NCI-H82 treated with DMSO at 0.1 percent for 48 hours (cell line): ENCODE data around the gene CLNK.
A peak's percentile ranks its signal among the peaks of the same experiment; 100 is the strongest.

Experiments
- DNase-seq: peaks from one replicate; lab custom pipeline; 2025; ENCODE audit not compliant: unreplicated experiment; lab: John Stamatoyannopoulos, UW

The CLNK gene

DNA sequence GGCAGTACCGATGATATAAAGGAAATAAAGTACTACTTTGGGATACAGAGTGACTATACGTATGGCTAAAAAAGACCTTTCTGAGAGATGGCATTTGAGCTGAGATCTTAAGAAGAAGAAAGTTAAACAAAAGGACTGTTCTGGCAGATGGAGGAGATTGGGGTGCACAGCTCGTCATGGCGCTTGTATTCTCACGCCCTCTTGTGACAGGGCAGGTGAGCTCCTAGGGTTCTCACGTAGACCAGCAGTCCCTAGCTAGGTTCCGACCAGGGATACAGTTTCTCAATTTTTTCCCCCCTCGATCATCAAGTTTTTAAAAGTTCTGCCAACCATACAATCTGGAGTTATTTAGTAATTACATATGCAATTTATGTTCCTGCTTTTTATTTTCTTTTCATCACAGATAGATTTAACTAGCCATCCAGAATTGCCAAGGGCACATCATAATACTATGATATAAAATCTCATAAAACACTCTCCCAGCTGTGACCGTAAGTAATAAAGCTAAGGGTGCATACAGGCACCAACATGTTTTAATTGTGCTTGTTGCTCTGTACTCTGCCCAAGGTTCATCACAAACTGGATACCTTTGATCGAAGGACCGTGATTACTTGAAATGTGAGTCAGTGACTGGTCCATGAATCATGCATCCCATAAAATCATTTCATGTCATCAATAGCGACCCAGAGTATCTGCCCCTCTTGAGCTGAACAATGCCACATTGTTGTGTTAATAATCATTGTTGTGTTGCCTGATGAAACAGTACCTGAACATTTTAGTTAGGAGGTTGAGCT lies 157.9 kb downstream of the CLNK start:
- DNase-seq: no peak

DNA sequence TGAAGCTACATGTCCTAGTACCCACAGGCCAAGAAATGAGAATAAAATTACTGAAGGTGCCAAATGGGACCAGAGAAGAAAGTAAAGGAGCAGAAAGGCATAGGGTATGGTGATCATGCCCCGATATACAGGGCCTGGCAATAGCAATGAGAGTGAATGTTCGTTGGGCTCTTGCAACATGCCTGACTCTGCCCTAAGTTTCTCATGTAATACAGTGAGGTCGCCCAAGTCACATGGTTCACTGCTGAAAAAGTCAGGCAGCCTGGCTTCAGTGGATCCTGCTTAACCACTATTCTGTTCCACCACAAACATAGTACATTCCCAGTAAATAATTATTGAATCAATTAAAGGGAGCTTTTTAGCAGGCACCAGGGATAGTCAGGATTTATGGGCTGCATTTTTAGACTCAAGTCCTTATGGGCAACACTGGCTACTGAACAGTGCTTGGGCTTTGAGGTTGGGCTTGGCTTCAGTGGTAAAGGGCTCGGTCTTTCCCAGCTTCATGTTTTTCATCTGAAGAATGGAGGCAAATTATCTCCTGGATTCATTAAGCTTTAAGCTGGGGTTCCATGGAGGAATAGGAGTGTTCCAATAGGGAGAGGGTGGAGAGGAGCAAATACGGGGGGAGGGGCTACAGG lies 160.3 kb downstream of the CLNK start:
- no peak for DNase-seq

DNA sequence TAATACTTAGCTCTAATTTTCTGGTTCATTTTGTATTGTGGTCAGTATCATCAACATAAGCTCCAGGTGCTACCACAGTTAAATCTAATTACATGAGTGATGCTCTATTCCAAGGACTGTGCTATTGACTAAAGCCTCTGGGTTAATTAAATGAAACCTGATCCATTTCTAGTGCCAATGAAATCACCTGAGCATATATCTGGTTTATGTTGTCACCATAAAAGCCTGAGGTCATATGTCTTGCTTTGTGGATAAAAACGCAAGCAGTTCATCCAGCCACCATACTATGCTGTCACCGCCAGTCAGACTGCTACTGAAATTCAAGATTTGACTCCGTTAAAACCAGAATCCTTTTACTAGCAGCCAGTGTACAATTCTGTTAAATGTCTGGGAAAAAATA lies 163.1 kb downstream of the CLNK start:
- DNase-seq: peak; percentile 58

DNA sequence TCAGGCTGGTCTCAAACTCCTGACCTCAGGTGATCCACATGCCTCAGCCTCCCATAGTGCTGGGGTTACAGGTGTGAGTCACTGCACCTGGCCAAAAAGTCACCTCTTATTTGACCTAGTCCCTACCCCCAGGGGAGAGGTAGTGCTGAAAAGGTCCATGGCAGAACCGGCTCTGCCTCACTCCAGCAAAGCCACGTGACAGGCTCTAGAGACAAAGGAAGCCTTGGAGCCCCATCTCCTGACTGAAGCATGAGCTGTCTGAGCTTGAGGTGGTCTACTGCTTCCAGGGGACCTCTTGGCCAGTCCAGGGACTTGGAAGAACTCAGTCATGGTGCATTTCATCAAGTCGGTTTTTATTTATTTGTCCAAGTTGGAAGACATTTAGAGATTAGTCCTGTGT lies 174.8 kb downstream of the CLNK start:
- no peak for DNase-seq

DNA sequence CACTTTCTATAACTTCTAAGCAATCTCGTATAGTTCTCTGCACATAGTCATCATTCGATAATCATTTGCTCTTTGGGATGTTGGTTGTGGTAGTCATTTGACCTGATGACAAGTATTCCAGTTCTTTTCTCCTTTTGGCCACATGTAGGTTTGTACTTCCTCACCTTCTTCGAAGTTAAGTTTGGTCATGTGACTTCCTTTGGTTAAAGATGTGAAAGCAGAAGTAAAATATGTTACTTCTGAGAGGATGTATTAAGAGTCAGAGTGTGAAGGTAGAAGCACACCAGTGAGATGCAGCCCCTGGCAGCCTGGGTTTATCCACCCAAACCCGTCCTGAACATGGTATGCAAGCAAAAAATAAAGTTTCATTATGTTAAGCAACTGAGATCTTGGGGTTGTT lies 178.5 kb downstream of the CLNK start:
- DNase-seq: no peak

DNA sequence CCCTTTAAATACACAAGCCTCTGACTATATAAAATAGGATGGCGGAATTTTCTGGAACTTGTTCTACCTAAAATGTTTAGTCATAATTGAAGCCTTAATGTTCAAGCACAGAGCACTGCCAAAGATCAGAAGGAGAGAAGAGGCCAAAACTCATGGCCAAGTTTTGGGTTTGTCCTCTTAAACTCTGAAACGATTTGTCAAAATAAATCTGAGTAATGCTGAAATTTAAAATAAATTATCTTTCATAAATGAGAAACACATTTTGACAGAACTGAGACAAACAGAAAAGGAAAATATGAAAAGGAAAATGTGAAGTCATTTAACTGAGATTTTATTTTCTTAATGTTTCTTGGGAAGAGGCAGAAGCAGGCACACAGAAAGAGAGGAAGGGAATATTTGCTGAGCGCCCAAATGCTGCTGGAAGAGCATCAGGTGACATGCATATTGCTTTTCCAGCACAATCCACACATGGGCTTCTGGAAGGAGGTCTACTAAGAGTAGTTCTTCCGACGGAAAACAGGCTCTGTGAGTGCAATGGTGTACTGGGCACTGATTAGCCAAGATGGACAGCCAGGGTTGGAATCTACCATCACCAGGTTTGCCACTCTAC lies 179.9 kb downstream of the CLNK start:
- DNase-seq: no peak

DNA sequence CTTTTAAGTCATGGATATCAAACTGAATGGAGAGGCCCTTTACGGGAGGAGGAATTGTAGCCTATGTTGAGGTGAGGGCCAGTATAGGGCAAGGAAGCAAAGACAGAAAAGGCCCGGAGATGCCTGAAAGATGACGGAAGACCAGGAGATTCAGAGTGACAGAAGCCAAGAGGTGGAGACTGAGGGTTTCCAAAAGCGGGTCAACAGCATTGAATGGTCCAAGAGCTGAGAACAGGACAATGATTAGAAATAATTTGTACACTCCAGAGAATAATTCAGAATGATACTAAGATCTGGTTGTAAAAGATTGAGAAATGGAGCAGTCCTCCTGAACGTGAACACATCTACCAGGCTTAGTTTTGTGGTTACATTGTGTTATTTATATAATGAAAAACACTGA lies 181.9 kb downstream of the CLNK start:
- DNase-seq: no peak

DNA sequence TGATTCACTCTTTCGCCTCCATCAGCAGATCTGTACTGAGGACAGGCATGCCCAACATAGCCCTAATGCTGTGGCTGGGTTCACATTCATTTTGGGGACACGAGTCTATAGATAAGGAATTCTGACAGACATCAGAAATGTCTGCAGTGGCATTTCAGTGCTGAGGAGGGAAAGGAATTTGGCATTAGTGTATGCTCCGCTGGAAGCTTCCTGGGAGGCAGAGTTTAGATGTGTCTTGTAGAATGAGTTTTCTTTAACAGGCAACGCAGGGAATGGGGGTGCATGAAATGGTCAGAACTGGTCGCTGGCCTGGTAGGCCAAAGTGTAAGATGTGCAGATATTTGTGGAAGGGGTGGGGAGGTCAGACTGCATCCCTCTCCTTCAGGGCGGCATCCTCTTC lies 183.8 kb downstream of the CLNK start:
- DNase-seq: no peak

DNA sequence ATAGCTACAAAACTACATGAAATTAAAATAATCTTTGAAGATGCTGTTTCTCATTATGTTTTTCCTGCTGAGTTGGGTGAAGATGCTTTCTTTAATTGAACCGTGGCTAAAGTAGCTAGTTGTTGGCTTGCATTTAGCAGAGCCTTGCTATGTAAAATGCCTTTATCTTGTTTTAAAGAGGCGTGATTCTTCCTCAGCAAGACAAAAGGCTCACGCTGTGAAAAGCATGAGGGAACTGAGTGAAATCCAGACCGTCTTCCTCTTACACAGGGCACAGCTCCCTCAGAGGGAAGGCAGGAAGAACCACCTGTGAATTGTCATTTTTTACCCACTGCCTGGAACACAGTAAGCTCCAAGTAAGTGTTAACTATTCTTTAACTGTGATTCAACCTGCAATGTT lies 188.4 kb downstream of the CLNK start:
- no peak for DNase-seq

DNA sequence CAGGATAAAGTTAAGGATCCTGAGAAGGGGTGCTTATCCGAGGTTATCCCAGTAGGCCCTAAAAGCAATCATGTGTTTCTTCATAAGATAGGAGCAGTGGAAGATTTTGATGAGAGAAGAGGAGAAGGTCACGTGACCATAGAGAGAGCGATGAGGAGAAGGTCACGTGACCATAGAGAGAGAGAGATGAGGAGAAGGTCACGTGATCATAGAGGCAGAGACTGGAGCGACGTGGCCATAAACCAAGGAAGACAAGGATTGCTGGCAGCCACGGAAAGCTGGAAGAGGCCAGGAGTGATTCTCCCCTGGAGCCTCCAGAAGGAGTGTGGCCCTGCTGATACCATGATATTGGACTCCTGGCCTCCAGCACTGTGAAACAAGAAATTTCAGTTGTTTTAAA lies 188.9 kb downstream of the CLNK start:
- no peak for DNase-seq

DNA sequence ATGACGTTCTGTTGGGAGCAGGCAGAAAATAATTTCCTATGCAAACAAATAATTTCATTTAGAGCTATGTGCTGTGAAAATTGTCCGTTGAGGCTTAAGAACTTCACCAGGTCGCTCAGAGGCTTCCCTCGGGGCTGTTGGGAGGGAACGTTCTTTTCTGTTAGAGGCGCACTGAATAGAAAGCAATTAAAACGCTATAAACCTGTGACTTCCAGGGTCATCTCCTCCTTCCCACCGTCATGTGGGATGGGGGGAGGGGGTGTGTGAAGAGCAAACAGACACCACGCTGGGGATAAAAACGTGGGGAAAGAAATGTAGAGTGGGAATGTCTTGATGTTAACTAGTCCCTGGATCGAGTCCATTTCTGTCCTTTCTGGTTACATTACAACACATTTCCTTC lies 192.1 kb downstream of the CLNK start:
- DNase-seq: no peak

DNA sequence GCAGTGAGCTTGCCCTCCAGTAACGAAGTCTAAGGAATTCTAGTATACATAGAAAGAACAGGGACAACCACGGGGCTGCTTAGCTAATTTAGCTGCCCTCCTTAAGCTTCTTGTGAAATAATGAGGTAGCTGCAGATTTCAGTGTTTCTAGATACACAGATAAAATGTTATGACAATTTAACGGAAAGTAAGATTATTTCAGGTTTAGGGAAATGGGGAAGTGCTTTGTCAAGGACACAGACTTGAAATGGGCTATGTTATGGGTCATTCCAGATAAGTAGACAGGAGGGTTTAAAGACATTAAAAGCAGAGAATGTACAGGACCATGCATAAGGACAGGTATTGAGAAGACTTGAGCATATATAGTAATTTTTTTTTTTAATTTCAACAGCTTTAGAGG lies 193.2 kb downstream of the CLNK start:
- no peak for DNase-seq

DNA sequence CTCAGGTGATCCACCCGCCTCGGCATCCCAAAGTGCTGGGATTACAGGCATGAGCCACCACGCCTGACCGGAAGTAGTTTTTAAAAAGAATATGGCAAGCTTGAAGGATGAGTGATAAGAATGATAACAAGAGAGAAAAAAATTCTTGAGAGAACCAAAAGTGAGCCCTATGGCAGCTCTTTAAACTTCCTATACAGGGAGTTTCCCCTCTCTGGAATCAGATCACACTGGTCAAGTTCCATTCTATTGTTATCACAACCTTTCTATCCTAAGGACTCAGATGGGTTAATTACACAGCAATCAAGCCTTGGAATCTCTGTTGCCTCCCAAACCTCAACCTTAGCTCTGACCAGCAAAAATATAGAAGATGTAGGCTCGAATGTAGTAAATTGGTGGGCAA lies 193.6 kb downstream of the CLNK start:
- no peak for DNase-seq

DNA sequence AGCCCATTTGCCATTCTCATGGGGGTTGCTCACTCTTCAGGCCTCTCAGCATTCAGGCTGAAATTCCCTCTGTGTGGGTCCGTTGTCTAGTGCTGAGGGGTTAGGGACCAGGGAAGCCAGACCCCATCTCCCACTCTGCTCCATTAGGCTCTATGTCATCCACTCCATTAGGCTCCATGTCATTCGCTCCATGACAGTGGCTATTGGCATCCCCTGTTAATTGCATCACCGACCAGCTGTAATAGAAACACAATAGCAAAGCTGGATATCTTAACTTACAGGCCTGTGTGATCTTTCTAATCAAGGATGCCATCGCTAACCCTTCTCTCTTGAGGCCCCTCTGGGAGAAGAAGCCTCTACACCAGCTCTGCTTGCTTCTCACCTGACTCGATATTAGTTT lies 201.7 kb downstream of the CLNK start:
- DNase-seq: no peak

DNA sequence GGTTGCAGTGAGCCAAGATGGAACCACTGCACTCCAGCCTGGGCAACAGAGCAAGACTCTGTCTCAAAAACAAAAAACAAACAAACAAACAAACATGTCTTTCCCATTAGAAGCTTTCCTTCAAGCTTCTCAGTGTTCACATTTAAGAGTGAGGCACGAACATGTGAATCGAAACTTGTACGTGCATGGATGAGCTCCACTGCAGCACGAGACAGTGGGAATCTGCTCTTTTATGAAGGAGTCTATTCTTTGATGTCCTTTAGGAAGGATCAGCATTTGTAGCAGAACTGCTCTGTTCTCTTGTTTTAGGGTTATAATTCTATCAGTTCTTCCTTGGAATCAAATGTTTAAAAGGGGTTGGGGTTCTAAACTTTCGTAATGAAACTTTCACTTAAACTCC lies 204.0 kb downstream of the CLNK start:
- no peak for DNase-seq

DNA sequence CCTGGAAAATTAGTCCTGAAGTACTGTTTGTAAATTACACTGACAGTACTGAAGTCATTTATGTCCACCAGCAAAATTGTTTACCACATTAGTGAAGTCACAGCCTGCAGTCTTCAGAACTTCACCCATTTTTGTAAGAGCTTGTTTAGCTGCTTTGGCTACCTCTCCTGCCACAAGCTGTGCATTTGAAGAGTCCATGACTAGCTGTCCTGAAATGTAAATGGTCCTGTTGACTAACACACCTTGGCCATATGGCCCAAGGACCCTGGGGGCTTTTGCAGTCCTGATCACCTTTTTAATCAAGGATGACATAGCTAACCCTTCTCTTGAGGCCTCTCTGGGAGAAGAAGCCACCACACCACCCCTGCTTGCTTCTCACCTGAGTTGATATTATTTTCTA lies 205.9 kb downstream of the CLNK start:
- no peak for DNase-seq

DNA sequence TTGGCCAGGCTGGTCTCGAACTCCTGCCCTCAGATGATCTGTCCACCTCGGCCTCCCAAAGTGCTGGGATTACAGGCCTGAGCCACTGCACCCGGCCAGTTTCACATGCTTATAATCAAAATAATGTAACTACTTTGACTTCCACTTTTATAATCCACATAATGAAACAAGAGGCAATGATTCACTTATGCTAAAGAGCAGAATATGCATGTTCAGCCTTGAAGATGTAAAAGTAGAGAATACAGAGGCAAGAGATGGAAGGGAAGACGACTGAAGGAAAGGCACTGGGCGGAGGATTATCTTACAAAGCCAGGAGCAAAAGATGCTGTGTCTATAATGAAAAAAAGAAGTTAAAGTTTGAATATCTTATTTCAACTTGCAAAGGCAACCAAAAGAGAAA lies 214.1 kb downstream of the CLNK start:
- DNase-seq: no peak

DNA sequence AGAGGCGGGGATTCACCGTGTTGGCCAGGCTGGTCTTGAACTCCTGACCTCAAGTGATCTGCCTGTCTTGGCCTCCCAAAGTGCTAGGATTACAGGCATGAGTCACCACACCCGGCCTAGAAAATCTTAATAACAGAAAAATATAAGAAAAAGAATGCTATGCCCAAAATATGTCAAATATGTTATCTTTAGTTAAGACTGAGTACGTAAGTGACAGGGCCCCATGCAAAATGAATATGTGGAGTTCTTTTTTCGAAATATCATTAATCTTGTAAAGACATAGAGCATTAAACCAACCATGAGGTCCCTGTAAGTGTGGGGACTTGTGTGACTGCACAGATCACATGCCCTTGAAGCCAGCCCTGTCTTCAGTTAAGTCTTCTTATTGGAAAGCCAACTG lies 218.4 kb downstream of the CLNK start:
- no peak for DNase-seq

DNA sequence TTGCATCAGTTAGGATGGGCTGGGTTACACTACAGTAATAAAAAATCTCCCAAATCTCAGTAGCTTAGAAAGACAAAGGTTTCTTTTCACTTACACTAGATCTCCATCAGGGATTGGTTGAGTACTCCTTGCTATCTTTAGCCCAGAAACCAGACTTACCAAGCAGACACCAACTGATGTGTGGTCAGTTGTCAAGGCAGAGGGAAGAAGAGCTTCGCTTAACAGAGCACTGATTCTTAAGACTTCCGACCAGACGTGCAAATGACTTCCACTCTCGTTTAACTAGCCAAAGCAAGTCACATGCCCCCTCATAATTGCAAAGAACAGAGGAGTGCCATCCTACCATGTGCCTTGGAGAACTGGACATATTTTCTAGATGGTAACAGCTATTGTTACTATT lies 221.7 kb downstream of the CLNK start:
- DNase-seq: no peak

DNA sequence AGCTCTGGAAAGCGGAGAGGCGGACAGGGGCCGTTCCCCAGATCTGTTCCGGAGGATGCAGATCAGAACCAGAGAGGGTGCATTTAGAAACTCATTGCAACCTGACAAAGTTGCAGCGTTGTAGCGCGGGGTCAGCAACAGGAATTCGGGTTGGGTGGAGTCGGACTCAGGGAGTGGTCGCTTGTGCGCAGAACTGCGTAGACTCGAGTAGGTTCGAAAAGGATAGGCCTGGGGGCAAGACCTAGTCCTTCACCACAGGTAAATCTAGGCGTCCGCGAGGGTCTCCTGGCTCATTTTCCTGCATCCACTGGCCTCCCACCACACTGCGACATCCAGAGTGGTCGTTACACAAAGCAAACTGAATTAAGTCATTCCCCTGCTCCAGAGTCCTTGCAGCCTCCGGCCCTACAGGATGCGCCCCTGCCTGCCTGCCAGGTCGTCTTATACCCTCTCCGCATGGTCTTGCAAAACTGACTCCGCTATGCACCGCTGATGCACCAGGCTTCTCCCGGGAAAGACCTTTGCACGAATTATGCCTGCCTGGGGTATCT lies 222.6 kb downstream of the CLNK start:
- DNase-seq: no peak

DNA sequence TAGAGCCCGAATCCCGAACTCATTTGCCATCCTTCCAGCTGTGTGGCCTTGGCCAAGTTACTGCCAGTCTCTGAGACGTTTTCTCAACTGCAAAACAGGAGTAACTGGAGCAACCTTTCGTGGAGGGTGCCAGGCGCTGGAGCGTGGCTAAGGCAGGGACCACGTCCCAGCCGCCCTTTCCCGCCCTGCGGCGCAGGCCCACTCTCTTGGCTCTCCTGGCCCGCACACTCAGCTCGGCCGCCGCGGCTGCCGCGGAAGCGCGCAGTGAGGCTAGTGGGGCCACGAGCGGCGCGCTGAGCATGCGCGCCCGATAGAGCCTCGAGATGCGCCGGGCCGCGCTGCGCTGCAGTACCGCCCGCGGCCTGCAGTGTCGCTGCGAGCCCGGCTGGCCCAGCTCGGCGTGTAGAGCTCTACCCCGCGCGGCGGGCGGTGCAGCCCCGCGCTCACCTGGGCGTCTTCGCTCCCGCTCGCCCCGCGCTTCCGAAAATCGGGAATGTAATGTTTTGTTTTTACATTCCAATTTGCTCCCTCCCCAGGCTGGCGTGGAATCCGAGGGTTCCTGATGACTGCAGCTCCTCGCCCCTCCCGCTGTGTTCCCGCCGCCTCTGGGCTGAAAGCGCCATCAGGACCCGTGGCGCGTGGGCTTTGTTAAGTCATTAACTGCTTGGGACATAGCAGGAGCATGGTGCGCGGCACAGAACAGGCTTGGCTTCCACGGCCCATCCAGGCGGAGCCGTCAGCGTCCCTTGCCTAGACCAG lies 223.3 kb downstream of the CLNK start:
- DNase-seq: peak; percentile 27
